HEK293 (cell line): ENCODE data around the gene ANKRD53.

Experiments used
- CTCF ChIA-PET: fragments of 350-600 bp; formaldehyde crosslinking; extraction: SDS; loops from one replicate; lab custom pipeline; 2021; ENCODE audit warnings: antibody characterized with exemption; lab: Yijun Ruan, JAX
- POLR2A ChIA-PET: fragments of 300-600 bp; formaldehyde crosslinking; extraction: SDS; loops from one replicate; lab custom pipeline; 2020; ENCODE audit warnings: antibody characterized with exemption, inconsistent platforms; lab: Yijun Ruan, JAX
- H3K27ac ChIP-seq: fragments of 200-500 bp; sonication (Bioruptor generic); 2 replicates; pipeline ENCODE4 v1.5.1; 2014; ENCODE audit warnings: low read depth, low read length, control low read depth, inconsistent platforms; ENCODE audit errors: extremely low read depth
- H3K36me3 ChIP-seq, 2 experiments: fragments of 200-500 bp in 1 of 2; sonication (Bioruptor generic) in 1 of 2; 1 replicate in 1 of 2; 2 replicates in 1 of 2; pipeline ENCODE4 v1.5.1; 2014 to 2017; ENCODE audit warnings: inconsistent platforms in 2 of 2, low read length in 2 of 2; ENCODE audit not compliant: control insufficient read depth in 2 of 2, insufficient read depth in 1 of 2
- H3K4me1 ChIP-seq: fragments of 200-500 bp; sonication (Bioruptor generic); 2 replicates; pipeline ENCODE4 v1.5.1; 2014; ENCODE audit warnings: mild to moderate bottlenecking, low read length, inconsistent platforms; ENCODE audit not compliant: control insufficient read depth, insufficient read depth
- H3K4me3 ChIP-seq: 2 replicates; pipeline ENCODE4 v1.5.1; 2011; ENCODE audit warnings: low read depth, mild to moderate bottlenecking, control low read depth, low read length, moderate library complexity
- H3K9me3 ChIP-seq: fragments of 200-500 bp; sonication (Bioruptor generic); 2 replicates; pipeline ENCODE4 v1.5.1; 2014; ENCODE audit warnings: low read depth, low read length, inconsistent platforms; ENCODE audit not compliant: control insufficient read depth, insufficient read depth
- BCL6B ChIP-seq: fragments of 450-650 bp; formaldehyde crosslinking; IDR thresholded peaks from 2 replicates; pipeline ENCODE4 v1.5.1; 2017; ENCODE audit warnings: missing biosample characterization, missing genetic modification characterization
- CTCF ChIP-seq: fragments of 450-650 bp; formaldehyde crosslinking; IDR thresholded peaks from 2 replicates; pipeline ENCODE4 v1.5.1; 2016; ENCODE audit warnings: missing biosample characterization, missing genetic modification characterization
- EGR2 ChIP-seq: fragments of 450-650 bp; formaldehyde crosslinking; IDR thresholded peaks from 2 replicates; pipeline ENCODE4 v1.5.1; 2016; ENCODE audit warnings: low read depth, missing biosample characterization, missing genetic modification characterization
- GFI1B ChIP-seq: fragments of 450-650 bp; formaldehyde crosslinking; IDR thresholded peaks from 2 replicates; pipeline ENCODE4 v1.5.1; 2016; ENCODE audit warnings: missing biosample characterization, missing genetic modification characterization
- GLIS1 ChIP-seq: fragments of 450-650 bp; formaldehyde crosslinking; IDR thresholded peaks from 2 replicates; pipeline ENCODE4 v1.5.1; 2016; ENCODE audit warnings: missing biosample characterization, missing genetic modification characterization
- GLIS2 ChIP-seq: fragments of 450-650 bp; formaldehyde crosslinking; IDR thresholded peaks from 2 replicates; pipeline ENCODE4 v1.5.1; 2016; ENCODE audit warnings: missing biosample characterization, missing genetic modification characterization
- KLF16 ChIP-seq: fragments of 450-650 bp; formaldehyde crosslinking; IDR thresholded peaks from 2 replicates; pipeline ENCODE4 v1.5.1; 2017; ENCODE audit warnings: missing biosample characterization, missing genetic modification characterization
- KLF17 ChIP-seq: fragments of 450-650 bp; formaldehyde crosslinking; IDR thresholded peaks from 2 replicates; pipeline ENCODE4 v1.5.1; 2016; ENCODE audit warnings: missing biosample characterization, missing genetic modification characterization
- MEIS1 ChIP-seq: sonication (generic); formaldehyde crosslinking; IDR thresholded peaks from 2 replicates; pipeline ENCODE4 v1.8.1; 2022; ENCODE audit warnings: missing genetic modification reagents, mild to moderate bottlenecking, borderline replicate concordance
- ZBTB17 ChIP-seq: fragments of 450-650 bp; formaldehyde crosslinking; IDR thresholded peaks from 2 replicates; pipeline ENCODE4 v1.5.1; 2016; ENCODE audit warnings: missing biosample characterization, missing genetic modification characterization
- ZBTB26 ChIP-seq: fragments of 450-650 bp; formaldehyde crosslinking; optimal IDR thresholded peaks from 2 replicates; pipeline ENCODE3; 2016; ENCODE audit warnings: missing biosample characterization, mild to moderate bottlenecking, missing genetic modification characterization
- ZFP37 ChIP-seq: fragments of 450-650 bp; formaldehyde crosslinking; IDR thresholded peaks from 2 replicates; pipeline ENCODE4 v1.5.1; 2016; ENCODE audit warnings: missing biosample characterization, missing genetic modification characterization
- ZNF112 ChIP-seq: fragments of 450-650 bp; formaldehyde crosslinking; IDR thresholded peaks from 2 replicates; pipeline ENCODE4 v1.5.0; 2017; ENCODE audit warnings: missing biosample characterization, missing genetic modification characterization
- ZNF114 ChIP-seq: fragments of 450-650 bp; formaldehyde crosslinking; IDR thresholded peaks from 2 replicates; pipeline ENCODE4 v1.5.0; 2017; ENCODE audit warnings: missing biosample characterization, missing genetic modification characterization
- ZNF2 ChIP-seq: fragments of 450-650 bp; formaldehyde crosslinking; IDR thresholded peaks from 2 replicates; pipeline ENCODE4 v1.5.1; 2016; ENCODE audit warnings: missing biosample characterization, missing genetic modification characterization
- ZNF239 ChIP-seq: fragments of 450-650 bp; formaldehyde crosslinking; IDR thresholded peaks from 2 replicates; pipeline ENCODE4 v1.5.1; 2016; ENCODE audit warnings: missing biosample characterization, missing genetic modification characterization
- ZNF335 ChIP-seq: fragments of 450-650 bp; formaldehyde crosslinking; conservative IDR thresholded peaks from 2 replicates; pipeline ENCODE4 v1.5.1; 2016; ENCODE audit warnings: missing biosample characterization, missing genetic modification characterization
- ZNF362 ChIP-seq: fragments of 450-650 bp; formaldehyde crosslinking; IDR thresholded peaks from 2 replicates; pipeline ENCODE4 v1.5.1; 2016; ENCODE audit warnings: missing biosample characterization, missing genetic modification characterization
- ZNF391 ChIP-seq: fragments of 450-650 bp; formaldehyde crosslinking; IDR thresholded peaks from 2 replicates; pipeline ENCODE4 v1.5.1; 2016; ENCODE audit warnings: low read depth, missing biosample characterization, missing genetic modification characterization, borderline replicate concordance
- ZNF48 ChIP-seq: fragments of 450-650 bp; formaldehyde crosslinking; IDR thresholded peaks from 2 replicates; pipeline ENCODE4 v1.5.1; 2016; ENCODE audit warnings: missing biosample characterization, missing genetic modification characterization
- ZNF501 ChIP-seq: fragments of 450-650 bp; formaldehyde crosslinking; IDR thresholded peaks from 2 replicates; pipeline ENCODE4 v1.5.1; 2016; ENCODE audit warnings: missing biosample characterization, missing genetic modification characterization
- ZNF518A ChIP-seq: fragments of 450-650 bp; formaldehyde crosslinking; conservative IDR thresholded peaks from 2 replicates; pipeline ENCODE4 v1.5.1; 2016; ENCODE audit warnings: low read depth, missing biosample characterization, missing genetic modification characterization
- ZNF677 ChIP-seq: fragments of 450-650 bp; IDR thresholded peaks from 2 replicates; pipeline ENCODE4 v1.5.0; 2018; ENCODE audit warnings: missing biosample characterization, mild to moderate bottlenecking, missing genetic modification characterization, moderate library complexity

ANKRD53 gene

GRCh38 chr2:70994009-70994698 is 15.7 kb downstream of the ANKRD53 start:
- POLR2A ChIA-PET, result no interaction called here
- peak overlapping the region; percentile 28; the same call in 1 of the 2 replicates for H3K27ac ChIP-seq
- H3K4me3 ChIP-seq, result peak overlapping the region; percentile 97
- H3K4me1 ChIP-seq, result no peaks in the 10 kb centered on the region
- CTCF ChIA-PET, result no interaction called here
- H3K36me3 ChIP-seq, result peaks cover 0 to 32% of the 10 kb centered on the region in 2 experiments; a peak in 1 of 3 replicates
- no peaks in the 10 kb centered on the region for H3K9me3 ChIP-seq
- TF ChIP-seq KLF16 (peak; percentile 58; the same call in 1 of the 2 replicates), ZNF239 (tag by site-specific recombination) (no peak), ZNF48 (no peak), MEIS1 (CRISPR knock-in tag) (no peak), GLIS1 (tag by site-specific recombination) (0 out of 2 replicates have a peak, but pooled peaks have one; percentile 3), ZNF362 (tag by site-specific recombination) (no peak), ZNF677 (tag by site-specific recombination) (no peak), BCL6B (tag by site-specific recombination) (no peak), ZNF518A (no peak), ZNF112 (tag by site-specific recombination) (no peak), ZNF114 (tag by site-specific recombination) (no peak), GFI1B (tag by site-specific recombination) (no peak), CTCF (peak; percentile 19; the same call in 1 of the 2 replicates), ZNF391 (tag by site-specific recombination) (0 out of 2 replicates have a peak, but pooled peaks have one; percentile 54), ZBTB26 (tag by site-specific recombination) (peak; percentile 64), ZNF335 (peak; percentile 54), GLIS2 (tag by site-specific recombination) (peak; percentile 74), EGR2 (tag by site-specific recombination) (peak; percentile 81), KLF17 (tag by site-specific recombination) (no peak), ZNF2 (tag by site-specific recombination) (no peak), ZFP37 (tag by site-specific recombination) (0 out of 2 replicates have a peak, but pooled peaks have one; percentile 38), ZNF501 (tag by site-specific recombination) (no peak), ZBTB17 (tag by site-specific recombination) (no peak)
